ENCODE measurements around the gene HDAC10.
A peak's percentile ranks its signal among the peaks of the same experiment; 100 is the strongest.

The HDAC10 gene, protein sequence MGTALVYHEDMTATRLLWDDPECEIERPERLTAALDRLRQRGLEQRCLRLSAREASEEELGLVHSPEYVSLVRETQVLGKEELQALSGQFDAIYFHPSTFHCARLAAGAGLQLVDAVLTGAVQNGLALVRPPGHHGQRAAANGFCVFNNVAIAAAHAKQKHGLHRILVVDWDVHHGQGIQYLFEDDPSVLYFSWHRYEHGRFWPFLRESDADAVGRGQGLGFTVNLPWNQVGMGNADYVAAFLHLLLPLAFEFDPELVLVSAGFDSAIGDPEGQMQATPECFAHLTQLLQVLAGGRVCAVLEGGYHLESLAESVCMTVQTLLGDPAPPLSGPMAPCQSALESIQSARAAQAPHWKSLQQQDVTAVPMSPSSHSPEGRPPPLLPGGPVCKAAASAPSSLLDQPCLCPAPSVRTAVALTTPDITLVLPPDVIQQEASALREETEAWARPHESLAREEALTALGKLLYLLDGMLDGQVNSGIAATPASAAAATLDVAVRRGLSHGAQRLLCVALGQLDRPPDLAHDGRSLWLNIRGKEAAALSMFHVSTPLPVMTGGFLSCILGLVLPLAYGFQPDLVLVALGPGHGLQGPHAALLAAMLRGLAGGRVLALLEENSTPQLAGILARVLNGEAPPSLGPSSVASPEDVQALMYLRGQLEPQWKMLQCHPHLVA

DNA sequence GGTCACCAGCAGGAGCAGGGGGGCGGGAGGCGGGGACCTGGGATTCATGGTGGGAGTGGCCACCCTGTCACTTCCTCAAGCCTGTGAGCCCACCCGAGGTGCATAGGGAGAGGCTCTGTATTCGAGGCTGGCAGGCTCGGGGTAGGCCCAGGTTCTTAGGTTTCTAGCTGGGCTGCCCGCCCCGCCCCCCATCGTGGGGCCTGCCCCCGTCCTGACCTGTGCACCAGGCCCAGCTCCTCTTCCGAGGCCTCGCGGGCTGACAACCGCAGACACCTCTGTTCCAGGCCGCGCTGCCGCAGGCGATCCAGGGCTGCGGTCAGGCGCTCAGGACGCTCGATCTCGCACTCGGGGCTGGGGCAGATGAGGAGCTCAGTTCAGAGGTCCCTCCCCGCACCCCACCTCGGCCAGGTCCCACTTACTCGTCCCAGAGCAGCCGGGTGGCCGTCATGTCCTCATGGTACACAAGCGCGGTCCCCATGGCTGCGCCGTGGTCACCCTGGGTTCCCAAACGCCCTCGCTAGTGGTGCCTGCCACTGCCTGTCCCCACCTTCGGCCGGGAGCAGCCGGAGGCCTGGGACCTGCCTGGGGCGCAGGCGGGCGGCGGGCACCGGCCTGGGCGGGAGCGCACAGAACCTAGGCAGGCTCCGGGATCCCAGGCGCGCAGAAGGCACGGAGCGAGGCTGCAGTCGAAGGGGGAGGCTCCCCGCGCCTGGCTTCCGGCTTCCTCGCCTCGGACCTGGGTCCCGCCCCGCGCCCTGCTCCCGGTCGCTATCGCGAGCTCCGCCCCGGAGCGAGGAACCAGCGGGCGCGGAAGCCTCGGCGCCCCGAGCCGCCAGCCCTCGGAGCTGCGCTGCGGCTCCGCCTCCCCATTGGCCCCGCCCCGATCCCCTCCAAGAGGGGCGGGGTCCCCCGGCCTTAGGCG is at the start of gene HDAC10:
HDAC10 (minus strand) TSS at position 711 of the 922 bp plus-strand sequence; CDS start at position 478, 233 bp downstream.
- Histone ChIP-seq H3K27me3 (ENCODE audit: insufficient read depth, low read length) (no peaks in the 10 kb centered on the region), H2AFZ (ENCODE audit: low read length, unreplicated experiment) (no peak within 1 kb of the TSS), H3K79me2 (ENCODE audit: control insufficient read depth, insufficient read depth, low read length, unreplicated experiment) (peaks cover 4% of the 10 kb centered on the region), H3K4me1 (ENCODE audit: control insufficient read depth, insufficient read depth, low read length, unreplicated experiment) (peaks cover 5% of the 10 kb centered on the region), H3K27ac (ENCODE audit: low read depth, low read length) (peak within 1 kb of the TSS; percentile 29; the same call in 1 of the 2 replicates), H3K4me3 (ENCODE audit: low read depth, low read length) (peak within 1 kb of the TSS; percentile 87), H3K36me3 (ENCODE audit: insufficient read depth, low read length) (no peaks in the 10 kb centered on the region)

DNA sequence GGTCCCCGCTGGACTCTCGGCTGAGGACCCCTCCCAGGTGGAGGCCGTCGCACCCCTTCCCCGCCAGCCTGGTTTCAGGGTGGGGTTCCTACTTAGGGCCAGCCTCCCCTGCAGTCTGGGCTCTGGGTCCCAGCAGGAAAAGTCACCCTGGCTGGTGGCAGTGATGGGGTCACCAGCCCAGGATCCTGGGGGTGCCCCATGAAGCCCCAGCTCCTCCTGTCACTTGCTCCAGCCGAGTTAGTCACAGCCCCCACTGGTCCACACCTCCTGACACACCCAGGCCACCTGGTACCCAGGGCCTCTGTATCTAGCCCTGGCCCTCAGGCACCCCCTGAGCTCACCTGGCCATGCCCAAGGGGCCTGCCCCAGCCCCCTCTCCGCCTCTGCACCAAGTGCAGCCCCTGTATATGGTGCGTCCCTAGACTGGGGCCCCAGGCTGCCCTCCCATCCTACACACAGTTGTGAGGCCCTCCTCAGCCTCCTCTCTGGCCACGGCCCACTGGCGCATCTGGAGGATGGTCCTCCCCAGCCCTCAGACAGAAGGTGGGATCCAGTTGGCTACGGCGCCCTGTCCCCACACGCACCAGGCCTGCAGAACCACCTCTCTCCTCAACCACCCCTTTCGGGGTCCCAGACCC is 49.7 kb upstream of the HDAC10 start:
- Histone ChIP-seq H3K4me3 (ENCODE audit: low read depth, low read length) (no peak overlapping the region), H3K4me1 (ENCODE audit: control insufficient read depth, insufficient read depth, low read length, unreplicated experiment) (peaks cover 54% of the 10 kb centered on the region), H3K79me2 (ENCODE audit: control insufficient read depth, insufficient read depth, low read length, unreplicated experiment) (peaks cover 80% of the 10 kb centered on the region), H3K27me3 (ENCODE audit: insufficient read depth, low read length) (no peaks in the 10 kb centered on the region), H3K27ac (ENCODE audit: low read depth, low read length) (no peak overlapping the region), H3K36me3 (ENCODE audit: insufficient read depth, low read length) (no peaks in the 10 kb centered on the region), H2AFZ (ENCODE audit: low read length, unreplicated experiment) (no peak overlapping the region)

DNA sequence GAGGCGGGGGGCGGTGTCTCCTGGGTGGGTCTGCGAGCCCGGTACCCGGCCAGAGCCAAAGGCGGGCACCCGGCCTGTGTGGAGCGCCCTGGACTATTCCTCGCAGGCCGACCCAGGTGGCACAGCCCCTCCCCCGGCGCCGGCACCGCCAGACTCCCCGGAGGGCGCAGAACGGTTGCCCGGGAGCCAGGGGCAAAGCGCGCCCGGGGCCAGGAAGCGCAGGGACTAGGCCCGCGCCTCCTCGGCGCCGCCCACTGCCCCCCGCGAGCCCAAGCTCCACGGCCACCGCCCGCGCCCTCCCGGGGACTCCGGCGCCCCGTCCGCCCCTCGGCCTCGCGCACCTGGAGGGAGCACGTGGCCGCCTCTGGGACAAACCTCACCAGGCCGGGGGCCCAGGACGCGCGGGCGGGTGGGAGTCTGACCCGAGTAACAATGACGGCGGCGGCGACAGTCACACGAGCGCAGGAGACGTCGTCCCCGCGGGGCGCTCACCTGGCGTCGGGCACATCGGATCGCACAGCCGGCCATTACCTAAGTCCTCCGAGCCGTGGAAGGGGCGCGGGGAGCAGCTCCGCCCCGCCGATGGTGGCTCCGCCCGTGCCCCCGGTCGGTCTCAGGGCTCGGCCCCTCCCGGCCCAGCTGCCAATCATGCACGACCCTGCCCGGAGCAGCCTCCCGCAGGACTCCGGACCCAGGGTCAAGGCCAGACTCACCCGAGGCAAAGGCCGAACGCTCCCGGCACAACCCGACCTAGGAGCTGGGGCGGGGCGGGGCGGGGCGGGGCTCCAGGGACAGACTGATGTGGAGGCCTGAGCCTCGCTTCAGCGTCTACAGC is 48.9 kb upstream of the HDAC10 start:
- Histone ChIP-seq H3K4me3 (ENCODE audit: low read depth, low read length) (no peak overlapping the region), H2AFZ (ENCODE audit: low read length, unreplicated experiment) (no peak overlapping the region), H3K27me3 (ENCODE audit: insufficient read depth, low read length) (no peaks in the 10 kb centered on the region), H3K27ac (ENCODE audit: low read depth, low read length) (no peak overlapping the region), H3K79me2 (ENCODE audit: control insufficient read depth, insufficient read depth, low read length, unreplicated experiment) (peaks cover 83% of the 10 kb centered on the region), H3K4me1 (ENCODE audit: control insufficient read depth, insufficient read depth, low read length, unreplicated experiment) (peaks cover 49% of the 10 kb centered on the region), H3K36me3 (ENCODE audit: insufficient read depth, low read length) (no peaks in the 10 kb centered on the region)

DNA sequence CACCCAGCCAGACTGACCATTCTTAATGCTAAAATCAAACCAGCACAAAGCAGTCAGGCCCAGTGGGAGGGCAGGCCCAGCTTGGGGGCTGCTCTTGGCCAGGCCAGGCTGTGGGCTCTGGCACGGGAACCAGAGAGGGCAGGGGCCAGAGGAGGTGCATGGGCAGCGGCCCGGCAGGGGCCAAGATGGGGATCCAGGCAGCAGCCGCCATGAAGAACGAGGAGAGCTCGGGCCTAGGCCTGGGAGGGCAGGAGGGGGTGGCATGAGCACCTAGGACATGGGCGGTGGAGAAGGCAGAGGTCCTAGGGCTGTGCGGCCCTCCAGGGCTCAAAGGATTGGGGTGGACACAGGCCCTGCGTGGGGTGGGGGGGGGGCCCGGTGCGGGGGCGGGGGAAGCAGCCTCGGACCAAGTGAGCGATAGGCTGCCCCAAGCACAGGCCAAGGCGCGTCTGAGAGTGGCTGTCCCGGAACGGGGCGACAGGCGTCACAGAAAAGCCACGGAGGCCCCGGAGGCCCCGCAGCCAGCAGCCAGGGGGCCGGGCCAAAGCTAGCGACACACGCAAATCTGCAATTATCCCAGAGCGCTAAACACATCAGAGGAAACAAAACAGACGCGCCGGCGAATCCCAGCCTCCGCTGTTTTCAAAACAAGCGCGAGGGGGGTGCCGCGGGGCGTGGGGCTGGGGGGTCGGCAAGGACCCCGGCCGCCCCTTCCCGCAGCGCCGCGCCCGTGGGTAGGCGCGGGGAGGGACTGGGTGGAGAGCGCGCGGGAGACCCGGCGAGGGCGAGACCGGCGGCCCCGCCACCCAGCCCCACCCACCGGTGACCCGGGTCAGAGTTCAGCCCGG is 48.1 kb upstream of the HDAC10 start:
- Histone ChIP-seq H3K4me1 (ENCODE audit: control insufficient read depth, insufficient read depth, low read length, unreplicated experiment) (peaks cover 48% of the 10 kb centered on the region), H2AFZ (ENCODE audit: low read length, unreplicated experiment) (no peak overlapping the region), H3K79me2 (ENCODE audit: control insufficient read depth, insufficient read depth, low read length, unreplicated experiment) (peaks cover 84% of the 10 kb centered on the region), H3K36me3 (ENCODE audit: insufficient read depth, low read length) (no peaks in the 10 kb centered on the region), H3K4me3 (ENCODE audit: low read depth, low read length) (no peak overlapping the region), H3K27me3 (ENCODE audit: insufficient read depth, low read length) (no peaks in the 10 kb centered on the region), H3K27ac (ENCODE audit: low read depth, low read length) (no peak overlapping the region)

DNA sequence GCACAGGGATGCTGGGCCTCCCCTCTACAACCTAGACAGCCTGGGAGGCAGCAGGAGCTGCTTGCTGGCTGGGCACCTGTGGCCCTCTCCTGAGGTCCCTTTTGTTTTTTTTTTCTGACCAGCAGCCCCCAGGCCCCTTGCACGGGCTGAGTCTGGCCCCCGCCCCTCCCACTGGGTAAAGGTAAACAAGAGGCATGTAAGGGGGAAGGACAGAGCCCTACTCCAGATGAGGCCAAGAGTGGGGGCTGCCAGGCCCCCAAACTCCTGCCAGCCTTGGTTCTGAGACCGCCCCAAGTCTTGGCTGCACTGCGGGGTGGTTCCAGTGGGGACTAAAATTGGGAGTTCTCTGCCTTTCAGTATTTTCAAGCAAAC is 47.2 kb upstream of the HDAC10 start:
- Histone ChIP-seq H3K27me3 (ENCODE audit: insufficient read depth, low read length) (no peaks in the 10 kb centered on the region), H2AFZ (ENCODE audit: low read length, unreplicated experiment) (no peak overlapping the region), H3K4me3 (ENCODE audit: low read depth, low read length) (no peak overlapping the region), H3K36me3 (ENCODE audit: insufficient read depth, low read length) (no peaks in the 10 kb centered on the region), H3K79me2 (ENCODE audit: control insufficient read depth, insufficient read depth, low read length, unreplicated experiment) (peaks cover 75% of the 10 kb centered on the region), H3K4me1 (ENCODE audit: control insufficient read depth, insufficient read depth, low read length, unreplicated experiment) (peaks cover 44% of the 10 kb centered on the region), H3K27ac (ENCODE audit: low read depth, low read length) (no peak overlapping the region)

DNA sequence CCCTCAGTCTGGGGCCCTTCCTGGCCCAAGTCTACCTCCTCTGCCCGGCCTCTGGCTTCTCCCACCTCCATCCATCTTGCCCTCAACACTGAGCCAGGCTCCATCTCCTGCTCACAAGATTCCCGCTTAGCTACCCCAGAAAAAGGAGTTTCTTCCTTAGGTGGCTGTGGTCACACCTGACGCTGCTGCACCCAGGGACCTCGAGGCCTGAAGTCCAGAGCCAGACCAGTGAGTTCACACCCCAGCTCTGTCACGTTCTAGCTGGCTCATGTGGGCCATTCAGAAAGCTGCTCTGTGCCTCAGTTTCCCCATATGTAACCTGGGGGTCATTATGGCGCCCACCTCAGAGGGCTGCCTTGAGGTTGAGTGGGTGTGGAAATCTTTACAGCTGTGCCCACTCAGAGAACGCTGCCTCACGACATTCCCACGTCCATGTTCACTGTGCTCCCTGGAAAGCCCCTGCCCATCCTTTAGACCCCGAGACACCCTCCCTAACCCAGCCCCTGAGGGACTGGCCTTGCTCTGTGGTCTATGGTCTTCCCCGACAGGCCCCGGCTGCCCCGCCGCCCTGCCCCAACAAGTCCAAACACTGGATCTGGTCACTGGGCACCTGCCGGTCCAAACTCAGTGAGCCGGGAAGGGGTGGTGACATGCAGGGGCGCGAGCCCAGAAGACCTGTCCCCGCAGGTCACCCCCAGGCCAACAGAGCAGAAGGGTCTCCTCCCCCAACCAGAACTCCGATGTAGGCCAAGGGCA is 46.6 kb upstream of the HDAC10 start:
- Histone ChIP-seq H3K79me2 (ENCODE audit: control insufficient read depth, insufficient read depth, low read length, unreplicated experiment) (peaks cover 74% of the 10 kb centered on the region), H3K27me3 (ENCODE audit: insufficient read depth, low read length) (no peaks in the 10 kb centered on the region), H3K27ac (ENCODE audit: low read depth, low read length) (no peak overlapping the region), H3K4me3 (ENCODE audit: low read depth, low read length) (no peak overlapping the region), H3K4me1 (ENCODE audit: control insufficient read depth, insufficient read depth, low read length, unreplicated experiment) (peaks cover 44% of the 10 kb centered on the region), H2AFZ (ENCODE audit: low read length, unreplicated experiment) (no peak overlapping the region), H3K36me3 (ENCODE audit: insufficient read depth, low read length) (no peaks in the 10 kb centered on the region)

DNA sequence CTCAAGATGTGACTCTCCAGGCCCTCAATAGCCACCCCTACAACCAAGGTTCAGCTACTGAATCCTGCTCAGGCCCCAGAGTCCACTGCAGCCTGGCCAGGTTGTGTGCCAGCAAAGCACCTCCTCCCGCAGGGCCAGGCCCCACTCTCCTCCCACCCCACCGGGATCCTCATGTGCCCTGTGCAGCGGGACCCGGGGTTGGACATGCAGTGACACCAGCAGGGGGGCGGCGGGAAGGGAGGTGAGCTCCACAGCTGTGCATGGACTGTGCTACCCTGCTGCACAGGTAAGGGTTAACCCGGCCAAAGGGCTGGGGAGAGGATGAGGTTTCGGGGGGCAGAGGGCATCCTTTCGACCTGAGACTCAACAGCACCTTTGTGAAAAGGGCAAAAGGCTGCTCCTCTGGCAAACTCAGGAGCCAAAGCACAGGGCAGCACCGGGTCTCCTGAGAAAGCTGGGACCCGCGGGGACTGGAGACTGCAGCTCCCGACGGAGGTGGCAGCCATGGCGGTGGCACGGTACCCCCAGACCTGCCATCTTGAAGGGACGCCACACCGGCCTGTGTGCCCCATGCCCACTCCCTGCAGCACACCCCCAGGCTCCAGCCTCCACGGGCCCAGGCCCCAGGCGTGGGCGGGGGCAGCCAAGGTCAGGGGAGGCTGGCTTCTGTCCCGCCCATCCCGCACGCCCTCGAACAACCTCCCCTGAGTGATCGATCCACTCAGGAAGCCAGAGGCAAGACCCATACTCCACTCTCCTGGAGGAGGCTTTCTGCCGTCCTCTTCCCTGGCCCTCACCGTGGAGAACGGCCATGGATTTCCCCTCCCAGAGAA is 45.8 kb upstream of the HDAC10 start:
- H3K4me1 ChIP-seq (ENCODE audit: control insufficient read depth, insufficient read depth, low read length, unreplicated experiment): peaks cover 41% of the 10 kb centered on the region
- H3K4me3 ChIP-seq (ENCODE audit: low read depth, low read length): no peak overlapping the region
- no peaks in the 10 kb centered on the region for H3K27me3 ChIP-seq (ENCODE audit: insufficient read depth, low read length)
- no peaks in the 10 kb centered on the region for H3K36me3 ChIP-seq (ENCODE audit: insufficient read depth, low read length)
- H2AFZ ChIP-seq (ENCODE audit: low read length, unreplicated experiment): no peak overlapping the region
- H3K27ac ChIP-seq (ENCODE audit: low read depth, low read length): no peak overlapping the region
- peaks cover 72% of the 10 kb centered on the region for H3K79me2 ChIP-seq (ENCODE audit: control insufficient read depth, insufficient read depth, low read length, unreplicated experiment)

DNA sequence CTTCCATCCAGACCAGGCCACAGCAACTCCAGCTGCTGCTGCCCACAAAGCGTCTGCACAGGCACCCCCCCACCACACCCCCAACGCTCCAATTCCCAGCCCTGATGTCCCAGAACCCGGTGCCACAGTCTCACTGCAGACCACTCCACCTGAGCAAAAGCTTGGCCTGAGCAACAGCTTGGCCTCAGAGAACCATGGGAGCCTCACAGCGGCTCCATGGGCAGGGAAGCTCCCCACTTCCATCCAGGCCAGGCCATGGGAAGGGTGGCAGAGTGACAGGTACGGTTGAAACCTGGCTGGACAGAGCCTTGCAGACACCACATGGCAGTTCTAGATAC is 43.2 kb upstream of the HDAC10 start:
- no peaks in the 10 kb centered on the region for H3K36me3 ChIP-seq (ENCODE audit: insufficient read depth, low read length)
- H3K4me3 ChIP-seq (ENCODE audit: low read depth, low read length): peak overlapping the region; percentile 60; the same call in 1 of the 2 replicates
- H3K4me1 ChIP-seq (ENCODE audit: control insufficient read depth, insufficient read depth, low read length, unreplicated experiment): peaks cover 28% of the 10 kb centered on the region
- H2AFZ ChIP-seq (ENCODE audit: low read length, unreplicated experiment): no peak overlapping the region
- H3K27me3 ChIP-seq (ENCODE audit: insufficient read depth, low read length): no peaks in the 10 kb centered on the region
- peaks cover 62% of the 10 kb centered on the region for H3K79me2 ChIP-seq (ENCODE audit: control insufficient read depth, insufficient read depth, low read length, unreplicated experiment)
- H3K27ac ChIP-seq (ENCODE audit: low read depth, low read length): peak overlapping the region; percentile 69

All from ACC112 (cell line).